OCI-M1 (cell line): ENCODE data around the gene RASSF8.

Source experiments
- DNase-seq: peaks from one replicate; lab custom pipeline; 2025; lab: John Stamatoyannopoulos, UW

Gene RASSF8

GRCh38 chr12:25992026-25992782, 33.7 kb downstream of the RASSF8 start:
- no peak for DNase-seq

- no peak for DNase-seq
Observed at GRCh38 chr12:25993901-25994651, 35.6 kb downstream of the RASSF8 start.

- DNase-seq = no peak
Observed at GRCh38 chr12:25994901-25995625, 36.6 kb downstream of the RASSF8 start.

GRCh38 chr12:25995906-25996305, 37.4 kb downstream of the RASSF8 start:
- no peak for DNase-seq

GRCh38 chr12:25996677-25997076, 38.2 kb downstream of the RASSF8 start:
- no peak for DNase-seq

GRCh38 chr12:25997201-25997963, 38.9 kb downstream of the RASSF8 start:
- no peak for DNase-seq

GRCh38 chr12:26000898-26001297, 42.4 kb downstream of the RASSF8 start:
- no peak for DNase-seq

GRCh38 chr12:26001530-26001929, 43.0 kb downstream of the RASSF8 start:
- DNase-seq = peak; percentile 46

GRCh38 chr12:26003065-26003464, 44.6 kb downstream of the RASSF8 start:
- DNase-seq = no peak

GRCh38 chr12:26007566-26007965, 49.1 kb downstream of the RASSF8 start:
- no peak for DNase-seq

GRCh38 chr12:26009593-26009992, 51.1 kb downstream of the RASSF8 start:
- peak; percentile 21 for DNase-seq

- no peak for DNase-seq
Observed at GRCh38 chr12:26010293-26010821, 51.9 kb downstream of the RASSF8 start.

- no peak for DNase-seq
Observed at GRCh38 chr12:26011099-26011498, 52.6 kb downstream of the RASSF8 start.

GRCh38 chr12:26014085-26014484, 55.6 kb downstream of the RASSF8 start:
- DNase-seq = no peak

- no peak for DNase-seq
Observed at GRCh38 chr12:26016516-26016915, 58.0 kb downstream of the RASSF8 start.

GRCh38 chr12:26017484-26018211, 59.2 kb downstream of the RASSF8 start:
- DNase-seq = peak; percentile 67

GRCh38 chr12:26018926-26019325, 60.4 kb downstream of the RASSF8 start:
- no peak for DNase-seq

- no peak for DNase-seq
Observed at GRCh38 chr12:26021534-26021933, 63.1 kb downstream of the RASSF8 start.

- DNase-seq = no peak
Observed at GRCh38 chr12:26022043-26022442, 63.6 kb downstream of the RASSF8 start.

- no peak for DNase-seq
Observed at GRCh38 chr12:26026713-26027112, 68.2 kb downstream of the RASSF8 start.

- DNase-seq = no peak
Observed at GRCh38 chr12:26027401-26027800, 68.9 kb downstream of the RASSF8 start.
